H1 (cell line): ENCODE data around the gene COMMD7. TPM values are rescaled to one million over a fixed set of nuclear protein-coding genes. Genes with fewer than 3 reads are reported as not detected.
A peak's percentile ranks its signal among the peaks of the same experiment; 100 is the strongest.

ENCODE experiments used
- CTBP2 ChIP-seq: IDR thresholded peaks from 2 replicates; pipeline ENCODE4 v1.7.0; 2011; ENCODE audit warnings: borderline replicate concordance, mild to moderate bottlenecking, moderate library complexity, mixed read lengths, low read length; ENCODE audit not compliant: insufficient read depth, insufficient read length
- EZH2 ChIP-seq: fragments of 200-600 bp; sonication (generic); IDR thresholded peaks from 2 replicates; pipeline ENCODE4 v1.7.1; 2012; ENCODE audit warnings: low read depth, mild to moderate bottlenecking, moderate library complexity, low read length, inconsistent platforms; ENCODE audit not compliant: severe bottlenecking
- GABPA ChIP-seq: IDR thresholded peaks from 2 replicates; pipeline ENCODE4 v1.6.1; 2011; ENCODE audit warnings: mild to moderate bottlenecking, low read length, moderate library complexity, borderline replicate concordance; ENCODE audit not compliant: insufficient read depth
- GTF2F1 ChIP-seq: IDR thresholded peaks from 2 replicates; pipeline ENCODE4 v1.6.1; 2012; ENCODE audit warnings: low read depth, low read length, improper control_type of control experiment, borderline replicate concordance
- HDAC6 ChIP-seq: IDR thresholded peaks from one replicate; pipeline ENCODE4 v1.7.1; 2012; ENCODE audit warnings: low read depth, mild to moderate bottlenecking, inconsistent platforms, low read length, moderate library complexity
- JUND ChIP-seq: IDR thresholded peaks from 2 replicates; pipeline ENCODE4 v1.6.1; 2011; ENCODE audit warnings: mild to moderate bottlenecking, improper control_type of control experiment, low read length
- PHF8 ChIP-seq: fragments of 200-600 bp; sonication (generic); conservative IDR thresholded peaks from 2 replicates; pipeline ENCODE4 v1.7.1; 2012; ENCODE audit warnings: low read depth, mild to moderate bottlenecking, inconsistent platforms, low read length, moderate library complexity
- POLR2AphosphoS5 ChIP-seq: IDR thresholded peaks from 2 replicates; pipeline ENCODE4 v1.6.1; 2011; ENCODE audit warnings: low read depth, low read length
- RBBP5 ChIP-seq: IDR thresholded peaks from 2 replicates; pipeline ENCODE4 v1.7.1; 2012; ENCODE audit warnings: low read depth, mild to moderate bottlenecking, inconsistent platforms, low read length, moderate library complexity, borderline replicate concordance
- RNF2 ChIP-seq: fragments of 200-900, 300-1000 bp; sonication (generic); IDR thresholded peaks from 2 replicates; pipeline ENCODE4 v1.7.1; 2016; ENCODE audit warnings: borderline replicate concordance, low read depth, mild to moderate bottlenecking, antibody characterized with exemption, low read length; ENCODE audit not compliant: poor library complexity, severe bottlenecking; ENCODE audit errors: missing control alignments
- SUZ12 ChIP-seq: fragments of 200-600 bp; sonication (generic); IDR thresholded peaks from 2 replicates; pipeline ENCODE4 v1.6.1; 2012; ENCODE audit warnings: mild to moderate bottlenecking, inconsistent platforms, low read length, moderate library complexity, mixed read lengths
- TEAD4 ChIP-seq: IDR thresholded peaks from 2 replicates; pipeline ENCODE4 v1.6.1; 2012; ENCODE audit warnings: low read depth, low read length, inconsistent platforms, mixed read lengths
- YY1 ChIP-seq: IDR thresholded peaks from 2 replicates; pipeline ENCODE4 v1.6.1; 2011; ENCODE audit warnings: low read depth, mild to moderate bottlenecking, low read length
- ZNF274 ChIP-seq: IDR thresholded peaks from 2 replicates; pipeline ENCODE4 v1.7.0; 2012; ENCODE audit warnings: low read length, borderline replicate concordance; ENCODE audit errors: extremely low read depth
- polyA plus RNA-seq, 7 experiments: library from polyadenylated mRNA; depleted of rRNA in 3 of 7; stranded (reverse) in 5 of 7; unstranded in 2 of 7; fragments of >200 nt in 5 of 7; fragments of 200-250 nt in 2 of 7; gene quantifications; 1 replicate in 5 of 7; 2 replicates in 1 of 7; 4 replicates in 1 of 7; pipeline versions ENCODE4 v1.2.1 to v1.2.3, GENCODE V29; 2011 to 2013; ENCODE audit warnings: missing spikeins in 2 of 7, mixed read lengths in 2 of 7
- total RNA-seq: library from RNA; stranded (reverse); fragmentation: NEBNext Ultra II Directional; extraction: Animal tissue kit (Norgen Biotek cat#: 25700); gene quantifications from 2 replicates; pipeline ENCODE4 v1.2.1, GENCODE V29; 2021
- TF ChIP-seq, protein P1 (sequence below): IDR thresholded peaks from 2 replicates; pipeline ENCODE4 v1.6.1; 2012; ENCODE audit warnings: low read length, inconsistent platforms

Gene COMMD7
- total and polyA plus RNA-seq, 2 of the 8 experiments (the other 6 are each of a cell fraction or from before 2014, with no cell fraction given): 39.4 to 48.9 TPM

DNA sequence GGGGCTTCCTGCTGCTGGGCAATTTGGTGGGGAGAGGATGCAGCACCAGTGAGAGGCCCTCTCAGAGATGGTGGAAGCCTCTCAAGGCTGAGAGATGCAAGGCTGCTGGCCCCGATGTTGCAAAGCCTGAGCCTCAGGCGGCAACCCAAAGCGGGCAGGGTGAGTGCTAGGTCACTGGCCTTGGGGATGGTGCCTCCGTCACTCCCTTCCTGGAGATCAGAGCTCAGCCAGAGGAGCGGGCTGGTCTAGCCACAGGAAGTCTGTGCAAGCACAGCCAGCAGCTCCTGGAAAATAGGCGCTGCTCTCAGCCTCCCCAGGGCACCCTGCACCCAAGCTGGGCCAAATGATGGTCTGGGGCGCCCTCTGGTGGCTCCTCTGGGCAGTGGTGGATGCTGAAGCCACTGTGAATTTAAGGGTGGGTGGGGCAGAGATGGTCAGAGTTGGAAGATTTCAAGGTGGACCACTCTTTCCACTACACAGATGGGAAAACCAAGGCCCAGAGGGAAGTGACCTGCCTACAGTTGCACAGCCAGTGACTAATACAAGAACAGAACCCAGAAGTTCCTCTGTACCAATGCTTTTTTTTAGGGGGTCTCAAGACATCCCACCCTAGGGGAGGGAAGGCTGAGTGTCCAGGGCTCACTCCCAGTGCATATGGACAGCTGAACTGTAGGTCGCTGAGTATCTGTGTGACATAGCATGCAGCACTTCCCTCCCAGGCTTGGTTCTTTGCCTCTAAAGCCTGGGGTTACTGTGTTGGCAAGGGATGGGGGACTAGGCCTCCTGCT lies 90.3 kb downstream of the COMMD7 start (continued):
- TF ChIP-seq, protein P1, sequence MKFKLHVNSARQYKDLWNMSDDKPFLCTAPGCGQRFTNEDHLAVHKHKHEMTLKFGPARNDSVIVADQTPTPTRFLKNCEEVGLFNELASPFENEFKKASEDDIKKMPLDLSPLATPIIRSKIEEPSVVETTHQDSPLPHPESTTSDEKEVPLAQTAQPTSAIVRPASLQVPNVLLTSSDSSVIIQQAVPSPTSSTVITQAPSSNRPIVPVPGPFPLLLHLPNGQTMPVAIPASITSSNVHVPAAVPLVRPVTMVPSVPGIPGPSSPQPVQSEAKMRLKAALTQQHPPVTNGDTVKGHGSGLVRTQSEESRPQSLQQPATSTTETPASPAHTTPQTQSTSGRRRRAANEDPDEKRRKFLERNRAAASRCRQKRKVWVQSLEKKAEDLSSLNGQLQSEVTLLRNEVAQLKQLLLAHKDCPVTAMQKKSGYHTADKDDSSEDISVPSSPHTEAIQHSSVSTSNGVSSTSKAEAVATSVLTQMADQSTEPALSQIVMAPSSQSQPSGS: no peak
- TF ChIP-seq RNF2 (no peak), PHF8 (no peak), SUZ12 (no peak), HDAC6 (no peak), TEAD4 (no peak), RBBP5 (no peak), GABPA (peak; percentile 70; the same call in 1 of the 2 replicates), POLR2AphosphoS5 (no peak), CTBP2 (peak; percentile 44), YY1 (0 out of 2 replicates have a peak, but pooled peaks have one; percentile 54), ZNF274 (no peak), GTF2F1 (no peak), JUND (no peak), EZH2 (no peak)
